WTC11 (cell line): ENCODE results near the gene BAG3. TPM values are rescaled to one million over a fixed set of nuclear protein-coding genes. Genes with fewer than 3 reads are reported as not detected.
"Not testable (repeated sequence)": the region's sequence is repeated elsewhere in the genome, so short reads cannot be mapped to it uniquely, and the experiment has no call there.

Experiments used
- ATAC-seq: fragments of 200-7000 bp; cut with Tn5 transposase; 2 replicates; pipeline ENCODE4 v1.10.0; 2021; ENCODE audit warnings: mild to moderate bottlenecking, moderate library complexity
- CTCF ChIA-PET: fragments of 300-600 bp; sonication (Branson Sonifier 250); formaldehyde crosslinking; loops from one replicate; lab custom pipeline; 2021; ENCODE audit warnings: antibody characterized with exemption; lab: Charles Lee
- POLR2A ChIA-PET: fragments of 350-600 bp; sonication (Branson Sonifier 250); formaldehyde crosslinking; loops from one replicate; lab custom pipeline; 2021; ENCODE audit warnings: antibody characterized with exemption; lab: Charles Lee
- DNase-seq: peaks from one replicate; pipeline ENCODE4 v3.0.0; 2021; ENCODE audit warnings: low spot score
- H3K27ac Mint-ChIP-seq: 2 replicates; pipeline ENCODE4 v1.8.0; 2021; ENCODE audit warnings: mixed read lengths
- H3K27me3 Mint-ChIP-seq: 2 replicates; pipeline ENCODE4 v1.8.0; 2021; ENCODE audit warnings: low read depth, mild to moderate bottlenecking, moderate library complexity, mixed read lengths
- H3K36me3 Mint-ChIP-seq: 2 replicates; pipeline ENCODE4 v1.8.0; 2021; ENCODE audit warnings: mixed read lengths
- H3K4me1 Mint-ChIP-seq: 2 replicates; pipeline ENCODE4 v1.8.0; 2022; ENCODE audit warnings: mixed read lengths
- H3K4me3 Mint-ChIP-seq: 2 replicates; pipeline ENCODE4 v1.8.0; 2021; ENCODE audit warnings: mild to moderate bottlenecking, moderate library complexity, mixed read lengths
- H3K9me3 Mint-ChIP-seq: 2 replicates; pipeline ENCODE4 v1.8.0; 2021; ENCODE audit warnings: mixed read lengths
- ELF4 ChIP-seq: sonication (generic); formaldehyde crosslinking; IDR thresholded peaks from 2 replicates; pipeline ENCODE4 v1.8.1; 2022; ENCODE audit warnings: low read depth, mild to moderate bottlenecking, moderate library complexity, missing genetic modification reagents
- FOXP4 ChIP-seq: sonication (generic); formaldehyde crosslinking; IDR thresholded peaks from 2 replicates; pipeline ENCODE4 v1.8.0; 2022; ENCODE audit warnings: mild to moderate bottlenecking, missing genetic modification reagents
- GABPB1 ChIP-seq: sonication (generic); formaldehyde crosslinking; IDR thresholded peaks from 2 replicates; pipeline ENCODE4 v1.8.1; 2023; ENCODE audit warnings: mild to moderate bottlenecking, missing genetic modification reagents
- NFYB ChIP-seq: sonication (generic); formaldehyde crosslinking; conservative IDR thresholded peaks from 2 replicates; pipeline ENCODE4 v1.8.0; 2022; ENCODE audit warnings: low read depth, missing genetic modification reagents
- NR2C2 ChIP-seq: sonication (generic); formaldehyde crosslinking; IDR thresholded peaks from 2 replicates; pipeline ENCODE4 v1.8.0; 2022; ENCODE audit warnings: mild to moderate bottlenecking, missing genetic modification reagents
- SMAD4 ChIP-seq: sonication (generic); formaldehyde crosslinking; IDR thresholded peaks from 2 replicates; pipeline ENCODE4 v1.8.0; 2022; ENCODE audit warnings: mild to moderate bottlenecking, missing genetic modification reagents
- SOX15 ChIP-seq: fragments of 250-450 bp; sonication (Bioruptor Pico); IDR thresholded peaks from 2 replicates; pipeline ENCODE4 v1.9.0; 2021; ENCODE audit warnings: mild to moderate bottlenecking
- TP53 ChIP-seq: sonication (generic); formaldehyde crosslinking; IDR thresholded peaks from 2 replicates; pipeline ENCODE4 v1.8.1; 2023; ENCODE audit warnings: mild to moderate bottlenecking, missing genetic modification reagents
- USF1 ChIP-seq: sonication (generic); formaldehyde crosslinking; IDR thresholded peaks from 2 replicates; pipeline ENCODE4 v1.8.0; 2022; ENCODE audit warnings: mild to moderate bottlenecking, missing genetic modification reagents
- ZNF232 ChIP-seq: sonication (generic); formaldehyde crosslinking; IDR thresholded peaks from 2 replicates; pipeline ENCODE4 v1.8.0; 2022; ENCODE audit warnings: mild to moderate bottlenecking, missing genetic modification reagents
- ZNF317 ChIP-seq: sonication (generic); formaldehyde crosslinking; IDR thresholded peaks from 2 replicates; pipeline ENCODE4 v1.8.1; 2023; ENCODE audit warnings: low read depth, mild to moderate bottlenecking, moderate library complexity, missing genetic modification reagents, borderline replicate concordance
- ZNF532 ChIP-seq: fragments of 250-450 bp; sonication (Bioruptor Pico); IDR thresholded peaks from 2 replicates; pipeline ENCODE4 v1.9.0; 2021; ENCODE audit warnings: mild to moderate bottlenecking, borderline replicate concordance
- total RNA-seq: library from RNA; stranded (reverse); gene quantifications from 3 replicates; pipeline ENCODE4 v1.2.3, GENCODE V29; 2021

Gene BAG3
- total RNA-seq, 1 experiment from 2014 or later = 15.7 TPM

- ChIA-PET POLR2A (no interaction called here), CTCF (no interaction called here)
- Mint-ChIP-seq H3K27me3 (no peaks in the 10 kb centered on the region), H3K27ac (no peak overlapping the region), H3K4me3 (no peak overlapping the region)
- ATAC-seq (no peak), DNase-seq (no peak)
- no peak for TF ChIP-seq TP53 (CRISPR knock-in tag)
- no peak for TF ChIP-seq ELF4 (CRISPR knock-in tag)
- no peak for TF ChIP-seq FOXP4 (CRISPR knock-in tag)
- TF ChIP-seq GABPB1 (CRISPR knock-in tag) = no peak
- TF ChIP-seq NFYB (CRISPR knock-in tag) = no peak
- no peak for TF ChIP-seq SMAD4 (CRISPR knock-in tag)
- TF ChIP-seq, all 79 proteins: peak for 0
- H3K36me3 Mint-ChIP-seq = peaks cover 13% of the 10 kb centered on the region
- peaks cover 23% of the 10 kb centered on the region for H3K4me1 Mint-ChIP-seq
- H3K9me3 Mint-ChIP-seq = no peaks in the 10 kb centered on the region
Measured at GRCh38 chr10:119659951-119660350, 8.8 kb downstream of the BAG3 start.

DNA sequence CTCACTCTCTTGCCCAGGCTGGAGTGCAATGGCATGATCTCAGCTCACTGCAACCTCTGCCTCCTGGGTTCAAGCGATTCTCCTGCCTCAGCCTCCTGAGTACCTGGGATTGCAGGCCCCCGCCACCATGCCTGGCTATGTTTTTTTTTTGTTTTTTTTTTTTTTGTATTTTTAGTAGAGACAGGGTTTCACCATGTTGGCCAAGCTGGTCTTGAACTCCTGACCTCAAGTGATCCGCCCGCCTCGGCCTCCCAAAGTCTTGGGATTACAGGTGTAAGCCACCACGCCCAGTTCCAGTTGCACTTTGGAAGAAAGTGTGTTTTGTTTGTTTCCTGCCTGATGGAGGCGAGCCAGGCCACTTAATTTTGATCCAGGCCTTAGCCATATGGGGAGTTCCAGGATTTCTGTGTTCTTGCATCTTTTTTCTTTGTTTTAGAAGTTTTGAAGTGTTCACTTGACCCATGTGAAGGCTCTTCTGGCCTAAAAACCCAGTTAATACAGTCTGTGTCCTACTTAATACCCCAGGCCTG, 11.0 kb downstream of the BAG3 start:
- H3K9me3 Mint-ChIP-seq, H3K4me3 Mint-ChIP-seq, H3K27me3 Mint-ChIP-seq, DNase-seq, H3K27ac Mint-ChIP-seq, POLR2A ChIA-PET, ATAC-seq: not testable (repeated sequence)
- CTCF ChIA-PET = interaction anchor here (0.7 kb wide), 1 partner anchor 26 kb away, joined by 4 read pairs; no protein-coding TSS in a partner anchor
- Mint-ChIP-seq H3K4me1 (peaks cover 26% of the 10 kb centered on the region), H3K36me3 (peaks cover 20% of the 10 kb centered on the region)

DNA sequence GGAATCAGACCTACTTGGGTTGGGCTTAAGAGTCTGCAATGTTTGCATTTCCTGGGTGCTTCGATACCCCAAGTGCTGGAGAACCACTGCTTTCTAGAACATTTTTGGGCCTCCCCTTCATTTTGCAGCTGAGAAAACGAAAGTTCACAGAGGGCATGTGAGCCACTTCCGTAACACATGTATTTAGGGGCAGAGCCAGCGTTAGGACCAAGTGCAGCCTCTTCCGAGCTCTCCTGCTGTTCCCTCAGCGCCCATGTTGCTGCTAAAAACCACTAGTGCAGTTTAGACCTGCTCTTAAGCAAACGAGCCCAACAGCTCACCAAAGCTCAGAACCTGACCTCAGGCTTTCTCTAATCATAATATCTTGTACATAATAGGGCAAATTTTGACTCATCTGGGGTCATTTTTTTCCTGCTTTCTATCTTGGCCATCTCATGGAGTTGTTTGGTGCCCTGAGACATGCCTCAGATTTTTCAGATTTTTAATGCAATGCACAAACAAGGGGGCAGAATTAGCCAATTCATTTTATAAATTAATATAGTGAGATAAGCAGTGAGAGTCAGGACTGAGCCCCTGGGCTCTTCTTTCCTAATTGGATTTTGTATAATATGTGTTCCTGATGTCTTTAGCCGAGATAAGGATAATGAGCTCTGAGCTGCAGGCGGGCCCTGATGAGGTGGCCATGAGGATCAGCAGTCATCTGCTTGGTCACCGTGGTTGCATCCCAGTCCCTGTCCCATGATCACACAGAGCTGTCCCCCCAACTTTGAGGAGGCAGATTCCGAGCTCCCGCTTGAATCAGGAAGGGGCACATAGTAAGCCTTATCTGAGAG, 12.9 kb downstream of the BAG3 start:
- H3K36me3 Mint-ChIP-seq = peaks cover 20% of the 10 kb centered on the region
- TF ChIP-seq ZNF232 (CRISPR knock-in tag) (no peak), USF1 (CRISPR knock-in tag) (no peak), NR2C2 (no peak), ZNF317 (CRISPR knock-in tag) (no peak), ZNF532 (CRISPR knock-in tag) (no peak), GABPB1 (CRISPR knock-in tag) (no peak), SOX15 (CRISPR knock-in tag) (no peak)
- ChIA-PET CTCF (interaction anchor here (1.0 to 1.5 kb wide), 3 partner anchors 11 to 23 kb away, joined by 3 to 5 read pairs (median 3); no protein-coding TSS in a partner anchor), POLR2A (interaction anchor here (1.1 kb wide), 2 partner anchors 13 to 24 kb away, joined by 3 read pairs; partner anchors contain the start of gene BAG3)
- H3K4me1 Mint-ChIP-seq = peaks cover 36% of the 10 kb centered on the region
- no peaks in the 10 kb centered on the region for H3K9me3 Mint-ChIP-seq
- DNase-seq = no peak
- ATAC-seq = no peak
- H3K4me3 Mint-ChIP-seq = no peak overlapping the region
- peak overlapping the region; percentile 48; the same call in 1 of the 2 replicates for H3K27ac Mint-ChIP-seq
- H3K27me3 Mint-ChIP-seq = no peaks in the 10 kb centered on the region
